Pancreas (tissue), 10 donors: Measurements from ENCODE around the gene STXBP2. TPM values are rescaled to one million over a fixed set of nuclear protein-coding genes. Genes with fewer than 3 reads are reported as not detected.
"Not testable (repeated sequence)": the region's sequence is repeated elsewhere in the genome, so short reads cannot be mapped to it uniquely, and the experiment has no call there.

ENCODE experiments used
- ATAC-seq, 4 donors: fragments of 200-7000 bp; cut with Tn5 transposase; one replicate each; pipeline versions ENCODE4 v1.8.0 to v1.9.1; 2020; ENCODE audit warnings: mild to moderate bottlenecking in 4 of 4, moderate library complexity in 4 of 4
- DNase-seq, 6 donors: peaks; one replicate each; pipeline ENCODE4 v3.0.0-alpha.2; 2020
- FAIRE-seq: peaks from 2 replicates; lab custom pipeline; 2012; peaks lifted over from hg19 to GRCh38; lab: Jason Lieb, UNC
- H3K27ac ChIP-seq, 4 donors: fragments of 200-600 bp; sonication (generic); 1 replicate in 3 of 4; 2 replicates in 1 of 4; pipeline versions ENCODE4 v1.5.0 to v1.8.0; 2020
- H3K27me3 ChIP-seq, 4 donors: fragments of 200-600 bp; one replicate each; pipeline ENCODE4 v1.8.0; 2021
- H3K36me3 ChIP-seq, 3 donors: fragments of 200-600 bp; sonication (generic) in 1 of 3; one replicate each; pipeline versions ENCODE4 v1.5.0 to v1.8.0; 2020 to 2021
- H3K4me1 ChIP-seq, 3 donors: fragments of 200-600 bp; one replicate each; pipeline ENCODE4 v1.8.0; 2021
- H3K4me3 ChIP-seq, 4 donors: fragments of 200-600 bp; sonication (generic) in 2 of 4; one replicate each; pipeline versions ENCODE4 v1.5.0 to v1.8.0; 2020 to 2021
- H3K9me3 ChIP-seq, 4 donors: fragments of 200-600 bp; one replicate each; pipeline ENCODE4 v1.8.0; 2021
- CTCF ChIP-seq, 4 donors: fragments of 200-600 bp; sonication (generic) in 3 of 4; IDR thresholded peaks; one replicate each; pipeline versions ENCODE4 v1.5.0 to v1.8.0; 2021; ENCODE audit warnings: antibody characterized with exemption in 4 of 4
- WGBS, 2 donors: extraction: QIAGEN DNeasy Blood & Tissue Kit; methylation state at CpG; one replicate each; pipeline ENCODE4 v1.1.7; 2013; 5-methylcytosine and 5-hydroxymethylcytosine counted together
- intact Hi-C, 3 donors: fragments of 100-400 bp; cut with DNase I; formaldehyde crosslinking; loops; one replicate each; pipeline versions ENCODE4 v1.11.1 to v1.14.2; 2022
- polyA plus RNA-seq, 2 donors: library from polyadenylated mRNA; stranded (reverse); fragments of 200-250 nt; gene quantifications; one replicate each; pipeline ENCODE4 v1.2.3, GENCODE V29; 2013
- total RNA-seq, 6 donors: library from RNA; stranded (reverse); fragmentation: NEBNext Ultra II Directional in 4 of 6; extraction: Animal tissue kit (Norgen Biotek cat#: 25700) in 4 of 6; gene quantifications; one replicate each; pipeline versions ENCODE4 v1.2.1 to v1.2.4, GENCODE V29; 2021 to 2023
- donor health status: healthy with polysubstance abuse.
- donor health status: DM: no; HTN: no; CAD: no; lungs with moderate emphysema.
- donor health status: DM: no; HTN: no; CAD: no.
- donor health status: control.
- donor health status: control.
- donor health status: Bipolar disorder and iron deficiency.
- donor health status: DM: yes; HTN: yes; CAD: no.
- donor health status: DM: no; HTN: no; CAD: no.
- donor health status: DM: no; HTN: no; CAD: no.
- donor health status: DM: yes; HTN: yes; CAD: no.

Gene STXBP2
- total and polyA plus RNA-seq, 8 donors, result 45.6 to 216 (median 80.4) TPM

- Histone ChIP-seq H3K36me3 (no peaks in the 10 kb centered on the region), H3K9me3 (no peaks in the 10 kb centered on the region), H3K4me1 (peaks cover 0 to under 1% (median 0%) of the 10 kb centered on the region in 3 donors), H3K27ac (no peak overlapping the region), H3K4me3 (no peak overlapping the region), H3K27me3 (no peaks in the 10 kb centered on the region)
- intact Hi-C loops, result no loop called here
- no peak for FAIRE-seq
- DNase-seq, result peak in 2 of 6 donors; percentile 19 to 75
- TF ChIP-seq CTCF (IDR thresholded peaks at IDR 0.05), result no peak
- 82% methylated on average over 43 of the region's 43 CpGs for WGBS, 2 donors
- ATAC-seq, result no peak
Measured at GRCh38 chr19:7641290-7642276, 4.7 kb downstream of the STXBP2 start.

- 90 to 92% methylated on average over 26 to 27 of the region's 27 CpGs for WGBS, 2 donors
- intact Hi-C loops, result no loop called here
- FAIRE-seq (no peak), ATAC-seq (no peak), DNase-seq (peak in 3 of 6 donors; percentile 18 to 76 (median 26))
- Histone ChIP-seq H3K9me3 (no peaks in the 10 kb centered on the region), H3K4me1 (no peaks in the 10 kb centered on the region), H3K27ac (no peak overlapping the region), H3K4me3 (no peak overlapping the region), H3K27me3 (no peaks in the 10 kb centered on the region), H3K36me3 (no peaks in the 10 kb centered on the region)
- no peak for TF ChIP-seq CTCF (IDR thresholded peaks at IDR 0.05)
Measured at GRCh38 chr19:7642295-7643030, 5.6 kb downstream of the STXBP2 start.

GRCh38 chr19:7643031-7643415 lies 6.1 kb downstream of the STXBP2 start:
- no peak for FAIRE-seq
- intact Hi-C loops, result no loop called here
- TF ChIP-seq CTCF (IDR thresholded peaks at IDR 0.05), result no peak
- no peak for DNase-seq
- WGBS, 2 donors, result 97 to 98% methylated on average over 8 of the region's 8 CpGs
- Histone ChIP-seq H3K36me3 (no peaks in the 10 kb centered on the region), H3K4me3 (no peak overlapping the region), H3K27ac (no peak overlapping the region), H3K27me3 (no peaks in the 10 kb centered on the region), H3K9me3 (no peaks in the 10 kb centered on the region), H3K4me1 (no peaks in the 10 kb centered on the region)
- ATAC-seq, result no peak

- H3K27ac ChIP-seq, H3K9me3 ChIP-seq, ATAC-seq, intact Hi-C loops, H3K36me3 ChIP-seq, H3K27me3 ChIP-seq, H3K4me3 ChIP-seq, H3K4me1 ChIP-seq, FAIRE-seq: not testable (repeated sequence)
- DNase-seq, result peak in 4 of 6 donors; percentile 29 to 68 (median 56)
- 46 to 91% methylated on average over 9 to 10 of the region's 10 CpGs for WGBS, 2 donors
Measured at GRCh38 chr19:7643629-7644549, 7.0 kb downstream of the STXBP2 start.

- Histone ChIP-seq H3K4me1 (no peaks in the 10 kb centered on the region), H3K4me3 (no peak overlapping the region), H3K9me3 (no peaks in the 10 kb centered on the region), H3K27ac (no peak overlapping the region), H3K27me3 (no peaks in the 10 kb centered on the region), H3K36me3 (no peaks in the 10 kb centered on the region)
- WGBS, 2 donors, result 95 to 98% methylated on average over 14 to 20 of the region's 20 CpGs
- ATAC-seq, result no peak
- intact Hi-C loops, result no loop called here
- TF ChIP-seq CTCF (IDR thresholded peaks at IDR 0.05), result no peak
- DNase-seq, result peak in 2 of 6 donors; percentile 19 to 67
- no peak for FAIRE-seq
Measured at GRCh38 chr19:7644550-7644877, 7.6 kb downstream of the STXBP2 start.
